Neural crest cell (in vitro differentiated cells): ENCODE data around the gene ADAM33. TPM values are rescaled to one million over a fixed set of nuclear protein-coding genes. Genes with fewer than 3 reads are reported as not detected.
A peak's percentile ranks its signal among the peaks of the same experiment; 100 is the strongest.

Experiments used
- DNase-seq: peaks from one replicate; pipeline ENCODE4 v3.0.0; 2021; ENCODE audit warnings: low read depth, mixed read lengths, low spot score
- H3K27ac Mint-ChIP-seq: one replicate; pipeline ENCODE4 v1.8.0; 2021; ENCODE audit warnings: mild to moderate bottlenecking, mixed read lengths; ENCODE audit not compliant: unreplicated experiment
- H3K27me3 Mint-ChIP-seq: 2 replicates; pipeline ENCODE4 v1.8.0; 2021; ENCODE audit warnings: low read depth, mild to moderate bottlenecking, mixed read lengths
- H3K36me3 Mint-ChIP-seq: 2 replicates; pipeline ENCODE4 v1.8.0; 2021; ENCODE audit warnings: low read depth, mild to moderate bottlenecking, mixed read lengths
- H3K4me1 Mint-ChIP-seq: 2 replicates; pipeline ENCODE4 v1.8.0; 2021; ENCODE audit warnings: mixed read lengths
- H3K4me3 Mint-ChIP-seq: one replicate; pipeline ENCODE4 v1.8.0; 2021; ENCODE audit warnings: mild to moderate bottlenecking, mixed read lengths
- H3K9me3 Mint-ChIP-seq: 2 replicates; pipeline ENCODE4 v1.8.0; 2021; ENCODE audit warnings: mixed read lengths
- CTCF ChIP-seq: fragments of 200-600 bp; sonication (generic); conservative IDR thresholded peaks from 2 replicates; pipeline ENCODE4 v1.5.0; 2021; ENCODE audit warnings: antibody characterized with exemption, mild to moderate bottlenecking
- total RNA-seq: library from RNA; stranded (reverse); gene quantifications from 2 replicates; pipeline ENCODE4 v1.2.1, GENCODE V29; 2021

The ADAM33 gene
- total RNA-seq, 1 donor from 2014 or later = 3.2 TPM

DNA sequence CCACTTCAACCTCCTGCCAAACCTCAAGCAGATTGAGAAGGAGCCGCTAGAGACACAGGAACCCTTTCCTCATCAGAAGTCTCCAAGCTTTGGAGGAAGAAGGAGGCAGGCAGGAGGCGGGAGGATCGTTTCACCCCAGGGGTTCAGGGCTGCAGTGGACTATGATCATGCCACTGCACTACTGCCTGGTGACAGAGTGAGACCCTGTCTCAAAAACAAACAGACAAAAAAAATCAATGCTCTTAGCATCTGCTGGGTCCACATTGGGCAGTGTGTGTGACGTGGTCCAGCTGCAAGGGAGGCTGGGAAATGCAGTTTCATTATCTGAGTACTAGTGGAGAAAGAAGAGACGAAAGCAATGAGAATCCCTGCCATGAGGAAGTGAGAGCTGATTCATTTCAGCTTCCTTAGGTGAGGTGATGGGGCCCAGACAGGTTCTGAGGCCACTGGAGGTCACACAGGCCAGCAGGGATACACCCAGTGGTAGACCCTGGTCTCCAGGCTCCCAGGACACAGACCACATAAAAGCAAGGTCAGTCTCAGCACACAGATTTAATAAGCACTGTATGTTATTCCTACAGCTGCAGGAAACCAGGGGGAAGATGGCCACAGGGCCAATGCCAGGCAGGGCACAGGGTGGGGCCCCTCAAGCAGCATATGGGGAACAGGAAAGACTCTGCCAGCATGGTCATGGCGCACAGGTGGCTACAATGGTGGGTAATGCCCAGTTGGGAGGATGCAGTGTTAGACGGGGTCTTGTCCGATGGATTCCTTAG lies 22.9 kb downstream of the ADAM33 start:
- Mint-ChIP-seq H3K4me1 (peaks cover 6% of the 10 kb centered on the region), H3K27me3 (peaks cover 44% of the 10 kb centered on the region), H3K4me3 (no peak overlapping the region), H3K36me3 (no peaks in the 10 kb centered on the region), H3K9me3 (no peaks in the 10 kb centered on the region), H3K27ac (peak overlapping the region; percentile 10)
- no peak for TF ChIP-seq CTCF
- no peak for DNase-seq

GRCh38 chr20:3658019-3658715 lies 23.6 kb downstream of the ADAM33 start:
- H3K4me3 Mint-ChIP-seq = no peak overlapping the region
- H3K36me3 Mint-ChIP-seq = no peaks in the 10 kb centered on the region
- H3K27ac Mint-ChIP-seq = no peak overlapping the region
- H3K4me1 Mint-ChIP-seq = peaks cover 6% of the 10 kb centered on the region
- H3K27me3 Mint-ChIP-seq = peaks cover 38% of the 10 kb centered on the region
- H3K9me3 Mint-ChIP-seq = no peaks in the 10 kb centered on the region
- DNase-seq = no peak
- no peak for TF ChIP-seq CTCF

GRCh38 chr20:3655131-3655405 lies 26.7 kb downstream of the ADAM33 start:
- Mint-ChIP-seq H3K27me3 (peaks cover 13% of the 10 kb centered on the region), H3K27ac (no peak overlapping the region)

GRCh38 chr20:3654326-3655130 lies 27.3 kb downstream of the ADAM33 start:
- no peaks in the 10 kb centered on the region for H3K9me3 Mint-ChIP-seq
- H3K4me3 Mint-ChIP-seq = no peak overlapping the region
- no peaks in the 10 kb centered on the region for H3K36me3 Mint-ChIP-seq
- TF ChIP-seq CTCF = no peak
- peaks cover 9% of the 10 kb centered on the region for H3K27me3 Mint-ChIP-seq
- peaks cover 6% of the 10 kb centered on the region for H3K4me1 Mint-ChIP-seq
- no peak overlapping the region for H3K27ac Mint-ChIP-seq
- DNase-seq = no peak

More at GRCh38 chr20:3655131-3655405, 26.7 kb downstream of the ADAM33 start:
- no peak for TF ChIP-seq CTCF
- Mint-ChIP-seq H3K9me3 (no peaks in the 10 kb centered on the region), H3K4me1 (peaks cover 6% of the 10 kb centered on the region), H3K36me3 (no peaks in the 10 kb centered on the region), H3K4me3 (no peak overlapping the region)
- no peak for DNase-seq

DNA sequence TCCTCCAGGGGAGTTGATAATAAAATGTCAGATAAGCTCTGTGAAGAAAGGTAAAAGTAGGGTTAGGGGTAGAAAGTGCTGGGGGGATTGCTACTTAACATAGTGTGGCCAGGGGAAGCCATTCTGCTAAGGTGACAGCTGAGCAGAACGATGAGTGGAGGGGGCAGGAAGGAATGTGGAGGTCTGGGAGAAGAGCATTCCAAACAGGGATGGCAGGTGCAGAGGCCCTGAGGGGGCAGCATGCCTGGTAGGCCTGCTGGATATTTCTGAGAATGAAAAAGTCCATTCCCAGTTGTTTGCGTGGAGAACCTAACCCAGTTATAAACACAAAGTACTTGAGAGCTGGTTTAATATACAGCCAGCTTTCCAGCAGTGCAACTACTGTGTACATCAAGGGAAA lies 27.9 kb downstream of the ADAM33 start:
- H3K27me3 Mint-ChIP-seq = peaks cover 4% of the 10 kb centered on the region
- H3K4me3 Mint-ChIP-seq = no peak overlapping the region
- DNase-seq = no peak
- no peak for TF ChIP-seq CTCF
- peaks cover 9% of the 10 kb centered on the region for H3K4me1 Mint-ChIP-seq
- H3K36me3 Mint-ChIP-seq = no peaks in the 10 kb centered on the region
- H3K27ac Mint-ChIP-seq = no peak overlapping the region
- no peaks in the 10 kb centered on the region for H3K9me3 Mint-ChIP-seq
